Measurements from ENCODE around the gene ABCA4.

The ABCA4 gene

GRCh38 chr1:94027721-94028515 lies 93.0 kb downstream of the ABCA4 start:
- no peak for DNase-seq (ENCODE audit: low spot score)

GRCh38 chr1:94026619-94027380 lies 94.1 kb downstream of the ABCA4 start:
- no peak for DNase-seq (ENCODE audit: low spot score)

- DNase-seq (ENCODE audit: low spot score), result peak; percentile 23
These were observed 95.3 kb downstream of the ABCA4 start for GRCh38 chr1:94025383-94026340.

DNA sequence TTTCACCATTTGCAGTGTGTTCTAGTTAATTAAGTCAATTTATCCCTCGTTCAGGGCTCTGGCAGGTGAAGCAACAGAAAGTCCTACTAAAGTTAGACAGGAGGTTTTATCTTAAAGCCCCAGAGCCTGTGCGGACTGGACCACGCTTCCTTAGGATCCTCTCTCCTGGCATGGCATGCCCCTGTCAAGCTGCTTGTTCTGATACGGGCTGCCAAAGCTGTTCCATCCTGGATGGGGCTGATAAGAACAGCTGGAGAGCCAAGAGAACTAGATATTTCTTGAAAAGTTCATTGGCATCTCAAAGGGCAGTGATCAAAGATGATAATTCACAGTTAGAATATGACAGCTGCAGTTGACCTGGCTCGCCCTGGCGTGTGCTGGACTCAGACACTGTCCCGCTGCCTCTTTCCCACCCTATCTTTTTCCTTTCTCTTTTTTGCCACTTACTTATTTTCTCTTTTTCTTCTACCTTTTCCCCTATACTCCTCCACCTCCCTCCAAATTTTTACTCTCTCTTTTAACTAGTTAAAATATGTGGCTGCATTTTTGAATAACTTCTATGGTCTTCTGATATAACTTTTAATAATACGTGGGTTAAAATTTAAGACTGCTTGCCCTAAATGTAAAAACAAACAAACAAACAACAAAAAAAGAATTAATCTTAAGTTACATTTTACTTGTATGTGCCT lies 96.7 kb downstream of the ABCA4 start:
- DNase-seq (ENCODE audit: low spot score), result no peak

- no peak for DNase-seq (ENCODE audit: low spot score)
These were observed 98.3 kb downstream of the ABCA4 start for GRCh38 chr1:94022471-94023189.

DNA sequence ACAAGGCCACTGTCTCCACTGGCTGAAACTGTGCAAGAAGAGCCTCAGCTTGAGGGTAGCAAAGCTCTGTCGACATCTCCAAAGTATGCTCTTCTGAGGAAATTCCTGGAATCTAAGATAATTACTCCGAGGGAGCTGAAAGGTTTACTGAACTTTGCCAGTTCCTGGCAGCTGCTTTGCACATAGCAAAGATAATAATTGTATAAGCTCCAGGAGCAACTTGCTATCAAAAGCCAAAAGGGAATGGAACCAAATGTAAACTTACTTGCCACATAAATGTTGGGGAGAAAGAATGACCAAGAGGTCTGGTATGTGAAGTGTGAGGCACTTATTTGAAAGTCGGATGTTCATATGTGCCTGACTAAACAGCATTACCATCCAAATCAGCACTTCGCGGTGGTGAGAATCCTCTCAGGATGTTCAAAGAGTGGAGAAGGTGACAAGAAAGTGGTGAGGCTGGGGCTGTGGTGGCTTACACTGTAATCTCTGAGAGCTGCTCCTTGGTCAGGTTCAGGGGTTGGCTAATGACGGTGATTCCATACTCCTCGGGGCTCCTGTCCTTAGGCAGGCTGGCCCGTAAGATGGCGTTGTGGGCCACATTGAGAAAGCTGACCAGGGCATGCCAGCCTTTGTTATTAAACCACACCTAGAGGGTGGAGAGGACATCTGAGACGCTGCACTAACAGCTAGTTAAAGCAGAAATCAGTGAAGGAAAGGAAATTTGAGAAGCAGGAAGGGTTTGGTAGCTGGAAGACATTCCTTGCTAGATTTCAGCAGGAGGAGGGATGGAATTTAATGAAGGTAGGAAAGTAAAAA lies 100.0 kb downstream of the ABCA4 start:
- no peak for DNase-seq (ENCODE audit: low spot score)

DNA sequence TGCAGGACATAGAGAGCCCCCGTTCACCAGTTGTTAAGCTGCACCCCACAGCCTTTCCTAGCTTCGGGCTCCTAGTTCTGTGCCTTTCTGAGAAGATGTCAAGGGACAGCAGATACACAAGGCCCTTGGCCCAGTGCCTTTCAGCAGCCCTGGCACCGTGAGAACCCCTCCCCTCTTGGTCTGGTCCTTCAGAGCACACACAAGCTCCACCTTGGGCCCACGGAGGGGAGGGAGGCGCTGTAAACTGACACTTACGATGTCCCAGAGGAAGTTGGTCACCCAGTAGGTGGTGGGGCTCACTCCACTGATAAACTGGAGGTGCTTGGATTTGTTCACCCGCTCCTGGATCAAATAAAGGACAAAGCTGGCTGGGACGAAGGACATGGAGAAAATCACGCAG lies 101.6 kb downstream of the ABCA4 start:
- DNase-seq (ENCODE audit: low spot score), result no peak

DNA sequence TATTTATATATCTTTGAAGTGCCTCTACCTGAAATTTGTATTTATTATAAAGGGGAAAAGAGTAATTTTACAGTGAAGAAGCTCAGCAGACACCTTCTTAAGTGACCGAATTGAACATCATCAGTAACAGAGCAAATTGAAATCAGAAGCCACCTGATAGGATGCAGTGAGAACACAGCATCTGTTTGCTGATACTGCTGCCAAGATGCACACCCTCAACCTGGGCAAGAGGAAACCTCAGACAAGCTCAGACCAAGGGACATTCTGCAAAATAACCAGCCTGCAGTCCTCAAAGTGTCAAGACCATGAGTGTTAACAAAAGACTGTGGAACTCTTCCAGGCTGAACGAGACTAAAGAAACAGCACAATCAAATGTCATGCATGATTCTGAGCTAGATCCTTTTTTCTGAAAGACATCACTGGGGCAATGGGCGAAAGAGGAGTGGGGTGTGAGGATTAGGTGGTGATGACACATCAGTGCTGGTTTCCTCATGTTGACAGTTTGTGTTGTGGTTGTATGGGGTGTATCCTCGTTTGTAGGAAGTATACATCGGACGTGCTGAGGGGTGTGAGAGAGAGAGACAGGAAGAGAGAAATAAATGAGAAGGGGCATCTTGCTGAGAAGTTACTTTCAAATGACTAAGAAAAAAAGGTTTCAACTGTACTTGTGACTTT lies 103.7 kb downstream of the ABCA4 start:
- no peak for DNase-seq (ENCODE audit: low spot score)

DNA sequence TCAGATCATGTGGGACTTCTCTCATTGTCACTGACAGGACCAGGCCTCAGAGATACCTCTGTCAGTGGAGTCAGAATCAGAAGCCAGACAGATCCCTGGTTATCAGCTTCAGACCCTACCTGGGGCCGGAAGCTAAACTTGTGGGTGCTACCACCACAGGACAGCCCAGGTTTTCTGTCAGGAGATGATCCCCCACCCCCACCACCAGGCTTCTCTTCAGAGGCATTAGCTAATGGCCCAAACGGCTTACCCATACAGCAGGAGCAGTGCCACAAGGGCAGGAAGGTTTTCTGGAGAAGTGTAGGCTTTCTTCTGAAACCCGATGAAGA lies 105.5 kb downstream of the ABCA4 start:
- no peak for DNase-seq (ENCODE audit: low spot score)

DNA sequence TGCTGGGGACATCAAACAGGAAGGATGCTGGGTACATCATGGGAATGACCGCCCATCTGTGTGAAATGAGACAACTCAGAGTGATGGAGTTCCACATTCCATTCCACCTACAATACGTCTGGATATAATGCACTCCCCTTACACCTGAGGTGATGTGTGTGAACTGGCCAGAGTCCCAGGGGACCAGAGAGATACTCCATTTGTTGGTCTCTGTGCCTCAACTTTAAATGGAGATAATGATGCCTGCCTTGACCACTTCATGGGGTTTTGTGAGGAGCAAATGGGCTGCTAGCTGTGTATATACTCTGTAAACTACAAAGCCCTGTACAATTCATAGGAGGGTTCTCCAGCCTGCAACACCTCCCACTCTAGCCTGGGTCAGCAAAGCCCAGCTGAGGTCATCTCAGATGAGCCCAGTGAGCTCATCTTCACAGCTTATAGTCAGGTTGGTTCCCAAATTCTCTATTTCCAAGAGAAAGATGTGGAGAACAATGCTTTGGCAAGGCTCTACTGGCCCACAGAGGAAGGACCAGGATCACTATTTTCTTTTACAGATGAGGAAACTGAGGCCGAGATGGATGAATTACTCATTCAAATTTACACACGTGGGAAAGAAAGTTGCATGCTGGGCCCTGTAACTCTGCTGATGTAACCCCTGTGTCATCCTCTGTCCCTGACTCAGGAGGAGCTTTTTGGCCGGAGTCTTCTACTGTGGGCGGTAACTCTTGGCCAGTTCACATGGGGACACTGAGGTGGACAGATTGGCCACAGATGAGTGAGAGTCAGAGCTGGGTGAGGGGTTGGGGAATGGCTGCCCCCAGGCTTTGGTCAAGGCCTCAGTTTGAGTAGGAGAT lies 106.1 kb downstream of the ABCA4 start:
- no peak for DNase-seq (ENCODE audit: low spot score)

- DNase-seq (ENCODE audit: low spot score), result no peak
These were observed 106.9 kb downstream of the ABCA4 start for GRCh38 chr1:94014087-94014486.

DNA sequence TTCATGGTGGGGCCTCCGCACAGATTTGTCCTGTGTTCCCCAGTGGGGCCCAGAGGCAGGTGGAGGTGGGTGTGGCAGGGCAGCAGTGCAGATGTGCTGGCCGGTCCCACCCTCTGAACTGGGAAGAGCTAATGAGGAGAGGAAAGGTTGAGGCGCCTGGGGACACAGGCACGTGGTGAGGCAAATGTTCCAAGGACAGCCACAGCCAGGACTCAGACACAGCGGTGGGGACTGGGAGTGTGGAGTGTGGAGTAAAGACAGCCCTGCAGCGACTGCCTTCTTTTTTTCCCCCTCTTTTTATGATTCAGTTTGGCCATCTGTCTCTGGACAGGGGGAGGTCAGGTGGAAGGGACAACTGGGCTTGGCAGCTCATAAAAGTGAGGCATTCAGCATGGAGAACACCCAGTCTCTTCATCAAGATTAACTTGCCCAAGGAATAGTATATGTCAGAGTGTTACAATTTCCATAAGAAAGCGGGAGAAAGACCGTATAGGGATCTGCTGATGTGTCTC lies 107.5 kb downstream of the ABCA4 start:
- no peak for DNase-seq (ENCODE audit: low spot score)

DNA sequence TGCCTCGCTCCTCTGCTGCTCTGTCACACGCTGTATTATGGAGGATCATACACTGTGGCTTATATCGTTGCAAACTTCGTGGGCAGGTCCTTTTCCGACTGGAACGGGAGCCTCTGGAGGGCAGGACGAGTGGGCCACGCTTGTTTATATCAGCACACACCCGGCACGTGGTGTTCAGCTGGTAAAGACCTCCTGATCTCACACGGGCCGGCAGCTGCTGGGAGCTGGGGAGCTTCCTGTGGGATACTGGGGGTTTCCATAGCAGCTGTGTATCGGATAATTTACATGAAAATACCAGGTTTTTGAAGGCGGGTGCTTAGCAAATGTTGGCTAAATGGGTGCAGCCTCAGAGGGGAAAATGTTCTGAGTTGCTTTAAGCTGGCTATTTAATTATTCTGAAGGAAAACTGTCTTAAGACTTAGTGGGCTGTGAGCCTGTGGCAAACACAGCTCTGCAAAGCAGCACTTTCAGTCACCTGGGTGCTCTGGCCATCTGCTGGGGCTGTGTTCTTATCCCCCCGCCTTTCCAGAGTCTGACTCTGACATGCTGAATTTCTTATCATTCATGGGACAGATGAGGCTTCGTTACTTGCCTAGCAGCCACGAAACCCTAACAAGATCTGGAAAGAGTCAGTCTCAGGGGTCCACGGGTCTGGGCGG lies 108.1 kb downstream of the ABCA4 start:
- DNase-seq (ENCODE audit: low spot score), result no peak

DNA sequence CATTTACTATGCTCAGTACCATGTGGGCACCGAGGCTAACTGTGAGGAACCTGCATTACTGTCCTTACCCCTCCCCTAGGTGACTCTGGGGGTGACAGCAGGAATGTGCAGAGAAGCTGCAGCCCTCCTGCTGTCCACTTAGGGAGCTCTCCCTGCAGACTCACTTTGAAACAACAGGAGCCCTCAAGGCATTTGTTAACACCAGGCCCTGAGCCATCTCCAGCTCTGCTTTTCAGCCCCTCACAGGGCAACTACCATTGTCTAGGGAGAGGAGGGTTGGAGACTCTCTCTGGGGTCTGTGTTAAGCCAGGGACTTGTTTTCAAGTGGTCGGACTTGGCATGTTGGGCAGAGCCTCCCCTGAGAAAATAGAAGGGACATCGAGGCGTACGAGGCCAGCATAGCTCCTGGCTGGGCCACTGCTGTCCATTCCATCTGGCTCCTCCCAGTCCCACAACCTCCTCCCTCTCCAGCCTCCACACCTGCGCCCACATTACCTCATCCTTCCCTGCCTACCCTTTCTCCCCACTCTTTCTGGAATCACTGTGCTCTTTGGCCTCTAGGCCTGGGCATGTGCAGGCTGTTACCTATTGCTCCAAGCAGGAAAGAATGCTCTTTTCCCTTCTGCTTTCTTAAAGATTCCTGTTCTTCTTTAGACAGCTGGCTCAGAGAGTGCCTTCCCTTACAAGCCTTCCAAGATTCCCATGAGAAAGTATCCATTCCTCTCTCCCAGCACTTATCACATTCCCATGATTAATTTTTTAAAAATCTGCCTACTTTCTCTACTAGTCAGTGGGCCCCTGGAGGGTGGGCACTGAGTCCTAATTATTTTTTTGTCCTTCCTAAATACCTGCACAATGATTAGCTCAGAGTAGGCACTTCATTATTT lies 109.0 kb downstream of the ABCA4 start:
- DNase-seq (ENCODE audit: low spot score), result no peak

GRCh38 chr1:94011129-94011528 lies 109.8 kb downstream of the ABCA4 start:
- no peak for DNase-seq (ENCODE audit: low spot score)

DNA sequence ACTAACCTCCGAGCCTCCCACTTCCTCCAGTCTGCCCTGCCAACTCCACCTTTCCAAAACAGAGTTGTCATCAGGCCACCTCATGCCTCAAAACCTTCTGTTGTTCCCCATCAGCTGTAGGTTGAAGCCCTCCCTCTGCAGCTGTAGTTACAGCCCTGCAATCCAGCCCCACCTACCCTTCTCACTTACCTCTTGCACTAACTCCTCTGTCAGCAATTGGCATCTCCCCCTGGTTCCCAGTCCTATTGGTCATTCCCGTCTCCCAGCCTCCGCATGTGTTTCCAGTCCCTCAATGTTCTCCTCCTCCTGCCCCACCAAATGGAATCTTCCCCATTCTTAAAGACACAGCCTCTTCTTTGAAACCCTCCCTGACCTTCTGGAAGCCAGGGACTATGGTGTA lies 111.6 kb downstream of the ABCA4 start:
- DNase-seq (ENCODE audit: low spot score), result no peak

GRCh38 chr1:94006604-94007003 lies 114.3 kb downstream of the ABCA4 start:
- DNase-seq (ENCODE audit: low spot score), result no peak

Data from germinal center (tissue), 1 donor.